BLaER1 (cell line): ENCODE results near the gene P4HA3.

Experiments used
- H3K27ac ChIP-seq: shearing (Covaris generic); formaldehyde crosslinking; 2 replicates; pipeline ENCODE4 v1.8.1; 2022
- H3K27me3 ChIP-seq: shearing (Covaris generic); formaldehyde crosslinking; 2 replicates; pipeline ENCODE4 v1.8.1; 2022
- H3K36me3 ChIP-seq: shearing (Covaris generic); formaldehyde crosslinking; 2 replicates; pipeline ENCODE4 v1.8.1; 2022
- H3K4me1 ChIP-seq: shearing (Covaris generic); formaldehyde crosslinking; 2 replicates; pipeline ENCODE4 v1.8.1; 2022
- H3K4me2 ChIP-seq: shearing (Covaris generic); formaldehyde crosslinking; 2 replicates; pipeline ENCODE4 v1.8.1; 2022
- H3K4me3 ChIP-seq: shearing (Covaris generic); formaldehyde crosslinking; 2 replicates; pipeline ENCODE4 v1.8.1; 2022
- H3K9ac ChIP-seq: shearing (Covaris generic); formaldehyde crosslinking; 2 replicates; pipeline ENCODE4 v1.8.1; 2022
- H3K9me3 ChIP-seq: shearing (Covaris generic); formaldehyde crosslinking; 2 replicates; pipeline ENCODE4 v1.8.1; 2022
- H4K20me1 ChIP-seq: shearing (Covaris generic); formaldehyde crosslinking; 2 replicates; pipeline ENCODE4 v1.8.1; 2022
- Cebpa-rat ChIP-seq: shearing (Covaris generic); IDR thresholded peaks from 2 replicates; pipeline ENCODE4 v1.8.1; 2022

The P4HA3 gene

DNA sequence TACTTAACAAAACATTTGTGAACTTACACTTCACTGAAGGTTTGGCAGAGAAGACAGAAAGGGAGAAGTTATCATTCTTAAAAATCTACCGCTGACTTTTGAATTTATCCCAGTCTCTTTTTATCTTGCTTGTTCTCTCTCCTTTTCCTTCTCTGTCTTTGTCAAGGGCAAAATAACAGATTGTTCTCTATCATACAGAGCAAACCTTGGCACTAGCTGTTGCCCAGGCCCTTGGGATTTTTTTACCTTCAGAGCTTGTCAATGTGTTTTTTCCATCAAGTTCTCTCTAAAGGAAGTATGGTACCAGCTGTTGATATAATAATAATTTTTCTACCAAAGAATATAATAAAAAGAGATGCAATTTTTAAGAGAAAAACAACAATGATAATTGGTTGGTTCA lies 73.2 kb downstream of the P4HA3 start:
- H3K9me3 ChIP-seq = no peaks in the 10 kb centered on the region
- H3K4me3 ChIP-seq = no peak overlapping the region
- H3K9ac ChIP-seq = no peak overlapping the region
- peaks cover 94% of the 10 kb centered on the region for H3K36me3 ChIP-seq
- no peaks in the 10 kb centered on the region for H3K4me1 ChIP-seq
- H4K20me1 ChIP-seq = no peaks in the 10 kb centered on the region
- H3K4me2 ChIP-seq = no peak overlapping the region
- no peak for TF ChIP-seq Cebpa-rat
- no peak overlapping the region for H3K27ac ChIP-seq
- no peaks in the 10 kb centered on the region for H3K27me3 ChIP-seq

DNA sequence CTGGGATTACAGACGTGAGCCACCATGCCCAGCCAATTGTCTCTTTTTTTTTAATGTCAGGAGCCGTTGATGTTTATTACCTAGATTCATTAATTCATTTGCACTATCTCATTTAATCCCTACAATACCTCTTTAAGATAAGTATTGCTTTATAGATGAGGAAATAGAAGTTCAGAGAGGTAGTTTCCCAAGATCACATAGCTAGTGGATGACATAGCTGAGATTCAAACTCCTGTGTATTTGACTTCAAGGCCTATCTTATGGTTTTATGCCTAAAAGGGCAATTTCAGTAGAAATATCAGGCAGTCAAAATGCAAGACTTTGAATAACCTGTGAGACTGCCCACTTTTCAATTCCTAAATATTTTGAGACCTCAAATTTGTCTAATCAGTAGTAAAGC lies 73.9 kb downstream of the P4HA3 start:
- Histone ChIP-seq H3K4me3 (no peak overlapping the region), H4K20me1 (no peaks in the 10 kb centered on the region), H3K36me3 (peaks cover 95% of the 10 kb centered on the region), H3K27me3 (no peaks in the 10 kb centered on the region), H3K4me1 (no peaks in the 10 kb centered on the region), H3K9me3 (no peaks in the 10 kb centered on the region), H3K9ac (no peak overlapping the region), H3K4me2 (no peak overlapping the region), H3K27ac (no peak overlapping the region)
- TF ChIP-seq Cebpa-rat = no peak

DNA sequence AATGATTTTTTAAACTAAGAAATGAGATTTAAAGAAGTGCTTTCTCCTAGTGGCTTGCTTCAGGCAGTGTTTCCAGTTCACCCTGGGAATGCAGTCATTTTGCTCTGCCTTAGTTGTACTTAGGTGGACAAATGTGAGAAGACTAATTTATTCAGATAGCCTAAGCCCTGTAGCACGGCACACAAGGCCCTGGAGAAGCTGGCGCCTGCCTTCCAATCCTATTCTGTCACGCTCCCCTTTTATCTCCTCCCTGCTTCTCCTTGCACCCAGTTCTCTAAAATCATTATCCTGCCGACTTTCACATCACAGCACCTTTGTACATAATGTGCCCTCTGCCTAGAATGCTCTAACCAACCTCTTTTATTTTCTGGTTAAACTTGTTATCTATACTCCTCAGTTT lies 76.3 kb downstream of the P4HA3 start:
- no peak overlapping the region for H3K27ac ChIP-seq
- no peaks in the 10 kb centered on the region for H3K27me3 ChIP-seq
- H3K9ac ChIP-seq = no peak overlapping the region
- TF ChIP-seq Cebpa-rat = no peak
- H3K4me3 ChIP-seq = no peak overlapping the region
- H3K4me1 ChIP-seq = no peaks in the 10 kb centered on the region
- H3K4me2 ChIP-seq = no peak overlapping the region
- no peaks in the 10 kb centered on the region for H4K20me1 ChIP-seq
- peaks cover 98% of the 10 kb centered on the region for H3K36me3 ChIP-seq
- no peaks in the 10 kb centered on the region for H3K9me3 ChIP-seq

DNA sequence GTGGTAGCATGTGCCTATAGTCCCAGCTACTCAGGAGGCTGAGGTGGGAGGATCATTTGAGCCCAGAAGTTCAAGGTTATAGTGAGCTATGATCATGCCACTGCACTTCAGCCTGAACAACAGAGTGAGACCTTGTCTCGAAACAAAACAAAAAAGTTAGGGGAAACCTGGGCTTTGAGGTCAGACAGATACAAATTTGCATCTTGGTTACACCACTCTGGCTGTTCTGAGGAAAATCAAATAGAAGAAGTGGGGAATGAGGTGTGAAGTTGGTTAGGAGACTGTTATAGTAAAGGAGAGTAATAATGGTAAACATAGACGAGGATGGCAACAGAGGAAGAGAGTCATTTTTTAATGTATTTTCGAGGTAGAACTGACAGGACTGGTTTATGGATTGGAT lies 77.8 kb downstream of the P4HA3 start:
- H3K9me3 ChIP-seq = no peaks in the 10 kb centered on the region
- no peaks in the 10 kb centered on the region for H3K27me3 ChIP-seq
- H3K4me2 ChIP-seq = no peak overlapping the region
- no peak overlapping the region for H3K9ac ChIP-seq
- peaks cover 88% of the 10 kb centered on the region for H3K36me3 ChIP-seq
- TF ChIP-seq Cebpa-rat = no peak
- no peaks in the 10 kb centered on the region for H4K20me1 ChIP-seq
- no peak overlapping the region for H3K27ac ChIP-seq
- H3K4me1 ChIP-seq = no peaks in the 10 kb centered on the region
- no peak overlapping the region for H3K4me3 ChIP-seq

GRCh38 chr11:74232311-74232950 lies 79.0 kb downstream of the P4HA3 start:
- no peak overlapping the region for H3K4me2 ChIP-seq
- H3K9me3 ChIP-seq = no peaks in the 10 kb centered on the region
- no peaks in the 10 kb centered on the region for H3K4me1 ChIP-seq
- H3K27ac ChIP-seq = no peak overlapping the region
- no peak overlapping the region for H3K4me3 ChIP-seq
- H3K9ac ChIP-seq = no peak overlapping the region
- H4K20me1 ChIP-seq = no peaks in the 10 kb centered on the region
- no peak for TF ChIP-seq Cebpa-rat
- no peaks in the 10 kb centered on the region for H3K27me3 ChIP-seq
- peaks cover 77% of the 10 kb centered on the region for H3K36me3 ChIP-seq

DNA sequence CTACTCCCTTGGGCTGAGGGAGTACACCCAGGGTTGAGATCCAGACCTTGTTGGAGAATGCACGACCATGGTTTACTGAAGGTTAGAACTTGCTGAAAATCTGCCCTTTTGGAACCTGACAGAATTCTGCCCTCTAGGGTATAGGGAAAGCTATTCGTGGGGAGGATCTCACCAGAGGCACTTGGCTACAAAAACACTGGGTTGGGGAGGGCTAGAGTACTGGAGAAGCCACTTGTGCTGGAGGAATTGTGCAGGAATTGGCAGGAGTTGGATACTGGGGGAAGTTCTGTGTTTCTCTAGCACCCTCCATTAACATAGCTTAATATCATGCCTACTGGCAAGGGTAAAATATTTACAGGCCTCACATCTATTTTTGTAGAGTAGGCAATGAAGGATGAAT lies 84.5 kb downstream of the P4HA3 start:
- Histone ChIP-seq H3K9ac (no peak overlapping the region), H3K36me3 (peaks cover 44% of the 10 kb centered on the region)
- no peak for TF ChIP-seq Cebpa-rat

GRCh38 chr11:74225565-74225964 lies 85.9 kb downstream of the P4HA3 start:
- Histone ChIP-seq H4K20me1 (no peaks in the 10 kb centered on the region), H3K36me3 (peaks cover 32% of the 10 kb centered on the region), H3K9ac (no peak overlapping the region), H3K9me3 (peaks cover 7% of the 10 kb centered on the region; the same call in 1 of the 2 replicates), H3K4me2 (no peak overlapping the region), H3K27me3 (no peaks in the 10 kb centered on the region), H3K4me1 (no peaks in the 10 kb centered on the region), H3K27ac (no peak overlapping the region), H3K4me3 (no peak overlapping the region)
- TF ChIP-seq Cebpa-rat = no peak

More for the DNA sequence above, 84.5 kb downstream of the P4HA3 start:
- Histone ChIP-seq H3K4me1 (no peaks in the 10 kb centered on the region), H3K27ac (no peak overlapping the region), H3K4me3 (no peak overlapping the region), H3K9me3 (peaks cover 7% of the 10 kb centered on the region; the same call in 1 of the 2 replicates), H4K20me1 (no peaks in the 10 kb centered on the region), H3K27me3 (no peaks in the 10 kb centered on the region), H3K4me2 (no peak overlapping the region)

- Histone ChIP-seq H3K36me3 (peaks cover 23% of the 10 kb centered on the region), H3K9ac (no peak overlapping the region), H3K4me3 (no peak overlapping the region), H3K9me3 (peaks cover 7% of the 10 kb centered on the region; the same call in 1 of the 2 replicates), H4K20me1 (no peaks in the 10 kb centered on the region), H3K27me3 (no peaks in the 10 kb centered on the region), H3K4me1 (no peaks in the 10 kb centered on the region), H3K4me2 (no peak overlapping the region), H3K27ac (no peak overlapping the region)
- TF ChIP-seq Cebpa-rat = no peak
These were observed 89.6 kb downstream of the P4HA3 start for GRCh38 chr11:74221816-74222215.

DNA sequence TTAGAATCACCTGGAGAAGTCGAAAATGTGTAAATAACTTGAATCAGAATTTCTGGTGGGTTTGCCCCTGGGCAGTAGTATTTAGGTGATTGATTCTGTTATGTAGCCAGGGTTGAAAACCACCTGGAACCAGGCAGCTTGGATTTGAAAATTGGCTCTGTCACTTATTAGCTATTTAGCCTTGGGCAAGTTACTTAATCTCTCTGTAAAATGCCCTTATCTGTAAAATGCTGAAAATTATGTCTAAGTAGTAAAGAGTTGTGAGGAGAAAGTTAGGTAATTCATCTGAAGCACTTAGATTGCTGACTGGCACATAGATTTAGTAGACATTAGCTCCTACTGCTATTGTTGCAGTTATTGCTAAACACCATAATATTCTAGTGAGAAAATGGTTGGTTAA lies 91.1 kb downstream of the P4HA3 start:
- peaks cover 20% of the 10 kb centered on the region for H3K36me3 ChIP-seq
- peaks cover 7% of the 10 kb centered on the region; the same call in 1 of the 2 replicates for H3K9me3 ChIP-seq
- no peaks in the 10 kb centered on the region for H4K20me1 ChIP-seq
- no peak overlapping the region for H3K4me2 ChIP-seq
- H3K27ac ChIP-seq = no peak overlapping the region
- H3K9ac ChIP-seq = no peak overlapping the region
- H3K4me1 ChIP-seq = no peaks in the 10 kb centered on the region
- no peaks in the 10 kb centered on the region for H3K27me3 ChIP-seq
- no peak overlapping the region for H3K4me3 ChIP-seq
- TF ChIP-seq Cebpa-rat = no peak
